Measurements from ENCODE around the gene MIPEP.
"Not testable (repeated sequence)": the region's sequence is repeated elsewhere in the genome, so short reads cannot be mapped to it uniquely, and the experiment has no call there.

The MIPEP gene

DNA sequence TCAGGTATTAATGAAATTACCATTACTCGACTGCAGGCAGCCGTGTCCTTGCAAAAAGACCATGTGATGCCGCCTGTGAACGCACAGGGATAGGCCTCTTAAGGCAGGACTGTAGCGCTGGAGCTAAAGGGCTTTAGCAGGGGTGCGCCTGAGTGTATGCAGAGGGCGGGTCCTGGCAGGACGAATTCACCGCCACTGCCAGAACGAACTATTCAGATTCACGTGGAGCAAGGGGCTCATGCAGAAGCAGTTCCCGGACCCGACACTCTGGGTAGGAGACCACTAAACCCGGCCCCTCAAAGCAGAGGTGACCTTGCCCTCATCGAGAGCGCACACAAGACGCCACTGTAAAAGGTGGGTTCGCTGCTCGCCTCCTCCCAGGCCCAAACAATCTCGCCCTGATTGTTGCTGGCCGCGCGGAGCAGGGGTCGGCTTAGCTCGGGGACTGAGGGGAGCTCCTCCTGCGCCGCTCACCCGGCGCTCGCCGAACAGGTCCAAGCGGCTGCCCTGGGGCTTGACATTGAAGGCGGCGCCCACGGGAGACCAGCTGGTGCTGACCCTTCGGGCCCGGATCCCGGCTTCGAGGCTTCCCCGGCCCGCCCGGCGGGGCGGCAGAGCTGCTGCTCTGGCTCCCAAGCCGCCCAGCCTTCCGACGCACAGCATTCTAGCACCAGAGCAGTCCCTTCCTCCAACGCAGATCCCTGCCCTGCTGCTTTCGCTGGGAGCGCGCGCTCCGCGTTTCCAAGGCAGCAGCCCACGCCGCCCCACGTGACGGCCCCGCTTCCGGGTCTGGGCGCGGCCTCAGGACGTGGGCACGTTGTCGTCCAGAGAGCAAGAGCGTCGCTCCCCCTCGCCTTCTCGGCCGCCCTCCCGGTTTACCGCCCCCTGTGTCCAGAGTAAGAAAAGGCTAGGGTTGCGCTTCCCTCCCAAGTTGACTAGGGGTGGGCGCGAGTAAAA lies at the start of gene MIPEP:
Gene MIPEP (minus strand): TSS at position 743 of the 957 bp plus-strand sequence. CDS start 80 bp downstream, at position 663.
- peak; percentile 98 for DNase-seq (ENCODE audit: low read depth)

DNA sequence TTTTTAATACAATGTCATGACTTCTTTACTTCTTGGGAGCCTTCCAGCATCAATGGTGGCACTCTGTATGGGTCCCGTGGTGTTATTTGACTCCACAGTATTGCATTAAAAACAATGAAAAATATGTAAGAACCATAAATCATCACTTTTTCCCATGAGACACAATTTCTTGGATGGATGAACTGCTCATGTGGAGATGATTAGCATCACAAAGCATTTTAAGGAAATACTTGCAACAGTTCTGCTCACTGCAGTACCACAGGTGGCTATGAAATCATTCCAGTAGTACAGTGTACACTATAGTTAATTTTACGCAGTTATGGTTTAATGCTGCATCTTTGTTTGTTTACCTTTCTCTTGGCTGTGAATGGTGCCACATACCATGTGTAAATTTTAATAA lies 45.3 kb upstream of the MIPEP start:
- peak; percentile 22 for DNase-seq (ENCODE audit: low read depth)

GRCh38 chr13:23928985-23929384 lies 39.8 kb upstream of the MIPEP start:
- DNase-seq (ENCODE audit: low read depth), result peak; percentile 90

DNA sequence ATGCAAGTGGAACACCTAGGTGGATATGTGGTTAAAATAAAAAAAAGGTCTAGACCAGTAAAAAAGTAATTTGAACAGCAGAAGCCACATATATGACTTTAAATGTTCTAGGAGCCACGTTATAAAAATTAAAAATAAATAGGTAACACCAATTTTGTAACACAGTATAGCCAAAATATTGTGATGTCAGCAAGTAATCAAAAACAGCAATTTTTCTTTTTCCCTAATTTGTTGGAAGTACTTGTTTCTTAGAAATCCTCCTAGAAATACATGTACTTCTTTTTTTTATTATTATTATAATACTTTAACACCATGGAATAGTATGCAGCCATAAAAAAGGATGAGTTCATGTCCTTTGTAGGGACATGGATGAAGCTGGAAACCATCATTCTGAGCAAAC lies 33.8 kb upstream of the MIPEP start:
- DNase-seq (ENCODE audit: low read depth), result no peak

- no peak for DNase-seq (ENCODE audit: low read depth)
Observed at GRCh38 chr13:23922005-23922932, 33.1 kb upstream of the MIPEP start.

GRCh38 chr13:23921451-23921888 lies 32.3 kb upstream of the MIPEP start:
- DNase-seq (ENCODE audit: low read depth), result peak; percentile 51

- DNase-seq (ENCODE audit: low read depth), result no peak
Observed at GRCh38 chr13:23919006-23919405, 29.8 kb upstream of the MIPEP start.

DNA sequence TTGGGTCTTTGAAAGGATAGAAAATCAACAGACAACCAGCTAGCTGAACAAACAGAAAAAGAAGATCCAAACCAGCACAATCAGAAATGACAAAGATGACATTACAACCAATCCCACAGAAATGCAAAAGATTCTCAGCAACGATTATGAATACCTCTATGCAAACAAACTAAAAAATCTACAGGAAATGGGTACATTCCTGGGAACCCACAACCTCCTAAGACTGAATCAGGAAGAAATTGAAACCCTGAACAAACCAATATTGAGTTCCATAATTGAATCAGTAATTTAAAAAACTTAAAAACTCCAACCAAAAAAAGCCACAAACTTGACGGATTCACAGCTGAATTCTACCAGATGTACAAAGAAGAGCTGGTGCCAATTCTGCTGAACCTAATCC lies 29.0 kb upstream of the MIPEP start:
- DNase-seq (ENCODE audit: low read depth), result peak; percentile 50

GRCh38 chr13:23915308-23915707 lies 26.1 kb upstream of the MIPEP start:
- no peak for DNase-seq (ENCODE audit: low read depth)

DNA sequence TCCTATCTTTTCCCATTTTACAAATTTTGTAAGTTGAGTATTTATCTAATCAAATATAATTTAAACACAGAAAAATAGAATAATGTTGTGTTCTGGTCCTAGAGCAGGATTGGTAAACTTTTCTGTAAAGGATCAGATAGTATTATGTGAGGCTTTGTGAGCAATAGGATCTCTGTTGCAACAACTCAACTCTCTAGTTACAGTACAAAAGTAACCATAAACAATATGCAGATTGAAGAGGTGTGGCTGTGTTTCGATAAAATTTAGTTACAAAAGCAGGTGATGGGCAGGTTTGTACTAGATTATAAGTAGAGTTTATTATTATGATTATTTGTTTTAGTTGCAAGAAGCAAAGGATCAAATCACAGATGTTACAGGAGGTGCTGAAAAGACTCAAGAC lies 23.3 kb upstream of the MIPEP start:
- no peak for DNase-seq (ENCODE audit: low read depth)

- DNase-seq (ENCODE audit: low read depth), result no peak
Observed at GRCh38 chr13:23909606-23910005, 20.4 kb upstream of the MIPEP start.

DNA sequence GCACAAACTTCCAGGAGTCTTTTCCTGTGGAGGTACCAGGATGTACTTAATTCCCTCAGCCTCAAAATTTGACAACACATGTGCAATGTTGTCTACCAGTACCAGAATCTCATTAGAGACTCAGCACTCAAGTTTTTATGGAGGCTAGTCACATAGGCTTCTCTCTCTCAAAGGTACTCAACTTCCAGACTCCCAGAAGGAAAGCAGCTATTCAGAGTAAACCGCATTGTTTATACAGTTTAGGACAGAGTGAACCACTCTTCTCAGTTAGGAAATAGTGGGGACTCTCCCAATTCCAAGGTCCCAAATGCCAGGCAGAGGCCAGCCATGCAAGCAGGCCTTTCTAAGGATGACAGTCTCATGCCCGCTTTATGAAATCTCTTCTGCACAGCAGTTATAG lies 16.6 kb upstream of the MIPEP start:
- DNase-seq (ENCODE audit: low read depth), result no peak

- no peak for DNase-seq (ENCODE audit: low read depth)
Observed at GRCh38 chr13:23903906-23904280, 14.7 kb upstream of the MIPEP start.

DNA sequence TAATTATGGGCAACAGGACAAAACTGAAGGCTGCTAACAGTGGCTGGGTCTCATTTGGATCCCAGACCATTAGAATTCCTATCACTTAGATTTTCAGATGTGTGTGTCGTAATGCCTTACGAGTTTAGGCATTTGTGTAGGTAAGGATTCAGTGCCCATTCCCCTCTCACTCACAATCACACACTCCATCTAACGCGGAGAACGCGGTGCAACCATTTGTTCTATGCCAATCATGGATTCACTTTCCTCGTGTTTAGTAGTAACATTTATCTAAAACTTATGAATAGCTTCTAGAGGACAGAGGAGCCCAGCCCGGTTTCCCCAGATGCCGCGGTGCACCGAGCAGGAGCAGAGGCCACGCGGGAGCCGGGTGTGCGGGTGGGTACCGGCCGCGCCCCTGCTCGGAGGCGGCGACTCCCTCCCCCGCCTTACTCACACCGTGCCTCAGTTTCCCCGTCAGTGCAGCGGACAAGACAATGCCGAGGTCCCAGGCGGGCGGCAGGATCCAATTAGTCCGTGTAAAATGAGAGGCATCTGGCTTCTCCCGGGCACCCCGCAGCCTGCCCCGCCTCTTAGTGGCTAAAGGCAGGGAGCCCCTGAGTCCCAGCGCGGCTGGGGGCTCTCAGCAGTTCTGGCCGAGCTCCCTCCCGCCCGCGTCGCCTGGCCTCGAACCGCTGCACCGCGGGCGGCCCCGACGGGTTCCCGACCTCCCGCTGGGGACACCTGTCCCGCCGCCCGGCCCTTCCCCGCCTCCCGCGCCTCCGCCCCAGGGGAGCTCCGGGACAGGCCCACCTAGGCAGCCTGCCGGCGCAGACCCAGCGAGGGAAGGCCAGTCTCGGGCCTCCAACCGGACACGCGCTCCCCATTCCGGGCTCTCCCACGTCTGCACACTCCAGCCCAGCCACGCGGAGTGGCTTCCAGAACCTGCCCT lies 14.0 kb upstream of the MIPEP start:
- DNase-seq (ENCODE audit: low read depth), result no peak

DNA sequence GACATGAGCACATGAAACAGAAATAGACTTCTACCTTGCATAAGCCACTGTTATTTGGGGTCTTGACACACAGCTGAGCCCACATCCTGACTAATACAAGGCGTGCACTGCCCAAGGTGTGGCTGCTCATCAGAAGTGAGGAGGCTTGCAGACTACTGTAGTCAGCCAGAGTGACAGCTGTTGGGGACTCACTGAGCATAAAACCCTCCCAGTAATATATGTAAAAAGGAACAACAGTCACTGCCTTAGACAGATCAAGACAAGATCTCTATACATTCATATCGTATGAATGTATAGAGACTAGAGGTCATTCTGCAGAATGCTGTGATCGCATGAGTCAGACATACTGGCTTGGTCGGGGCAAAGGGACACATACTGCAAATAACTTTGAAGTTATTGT lies 12.2 kb upstream of the MIPEP start:
- DNase-seq (ENCODE audit: low read depth), result peak; percentile 38

DNA sequence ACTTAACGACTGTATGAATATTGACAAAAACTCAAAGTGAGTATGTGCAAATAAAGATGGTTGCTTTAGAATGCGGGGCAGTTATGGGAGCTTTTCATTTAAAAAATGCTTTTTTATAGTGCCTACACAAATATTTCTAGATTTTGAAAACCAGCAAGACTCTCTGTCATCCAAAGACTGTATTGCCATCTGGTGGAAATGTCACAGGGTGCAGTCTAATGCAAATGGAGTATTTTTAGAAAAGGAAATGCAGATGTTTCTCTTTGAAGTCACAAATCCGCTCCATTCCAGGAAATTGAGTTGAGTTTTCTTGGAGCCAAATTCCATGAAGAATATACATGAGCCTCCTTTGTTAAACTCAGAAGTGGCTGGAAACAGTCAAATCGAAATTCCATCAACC lies 10.4 kb upstream of the MIPEP start:
- peak; percentile 34 for DNase-seq (ENCODE audit: low read depth)

DNA sequence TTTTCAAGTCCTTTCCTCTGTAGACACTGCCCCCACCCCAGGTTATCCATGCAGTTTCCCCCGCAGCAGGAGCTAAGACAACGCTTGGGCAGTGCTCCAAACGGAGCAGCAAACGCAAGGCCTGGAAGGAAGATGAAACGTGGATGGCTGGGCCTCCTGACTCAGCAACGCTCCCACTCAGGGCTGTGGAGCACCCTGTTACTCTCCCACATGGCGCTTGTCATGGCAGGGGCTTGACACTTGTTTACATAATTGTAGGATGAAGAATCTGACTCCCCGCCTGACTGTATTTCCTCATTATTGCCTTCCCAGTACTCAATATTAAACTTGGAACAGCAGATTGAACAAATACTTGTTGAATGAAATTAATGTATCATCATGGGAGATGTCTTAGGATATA lies 8.9 kb upstream of the MIPEP start:
- DNase-seq (ENCODE audit: low read depth), result peak; percentile 80

- not testable (repeated sequence) for DNase-seq (ENCODE audit: low read depth)
Observed at GRCh38 chr13:23897452-23897919, 8.3 kb upstream of the MIPEP start, which contains the start of gene C1QTNF9B. Gene C1QTNF9B, minus strand, starts transcription at chr13:23897502.

- not testable (repeated sequence) for DNase-seq (ENCODE audit: low read depth)
Observed at GRCh38 chr13:23894746-23895145, 5.5 kb upstream of the MIPEP start.

- DNase-seq (ENCODE audit: low read depth), result not testable (repeated sequence)
Observed at GRCh38 chr13:23893791-23894190, 4.6 kb upstream of the MIPEP start.
